IMR-90 (cell line): ENCODE results near the gene COX11. TPM values are rescaled to one million over a fixed set of nuclear protein-coding genes. Genes with fewer than 3 reads are reported as not detected.

ENCODE experiments used
- ATAC-seq: fragments of 200-7000 bp; cut with Tn5 transposase; 2 replicates; pipeline ENCODE4 v1.9.1; 2020; ENCODE audit warnings: low read depth, mild to moderate bottlenecking, moderate library complexity
- BruUV-seq: library from RNA; stranded (reverse); fragments of 400-500 nt; replicated peaks from 2 replicates; lab custom pipeline; 2021; lab: Mats Ljungman, UMichigan
- CTCF ChIA-PET: fragments of 300-600 bp; formaldehyde crosslinking; extraction: SDS; loops from one replicate; lab custom pipeline; 2021; ENCODE audit warnings: antibody characterized with exemption; lab: Yijun Ruan, JAX
- POLR2A ChIA-PET: fragments of 300-600 bp; sonication (Branson Sonifier 250); formaldehyde crosslinking; loops from one replicate; lab custom pipeline; 2022; ENCODE audit warnings: antibody characterized with exemption; ENCODE audit not compliant: unreplicated experiment; lab: Charles Lee
- DNase-seq: peaks from one replicate; pipeline ENCODE4 v3.0.0; 2013
- H2AFZ ChIP-seq: replicated peaks from 2 replicates; pipeline ENCODE3; 2013; ENCODE audit warnings: low read length, mild to moderate bottlenecking; ENCODE audit not compliant: poor library complexity
- H2AK5ac ChIP-seq: 2 replicates; pipeline ENCODE4 v1.6.1; 2013; ENCODE audit warnings: low read depth, low read length, inconsistent platforms
- H2AK9ac ChIP-seq: replicated peaks from 2 replicates; pipeline ENCODE3; 2013; ENCODE audit warnings: mild to moderate bottlenecking, low read depth, low read length, moderate library complexity; ENCODE audit not compliant: poor library complexity
- H2BK120ac ChIP-seq: 2 replicates; pipeline ENCODE4 v1.6.1; 2013; ENCODE audit warnings: low read depth, low read length, inconsistent platforms
- H2BK15ac ChIP-seq: 3 replicates; pipeline ENCODE4 v1.6.1; 2013; ENCODE audit warnings: low read depth, low read length, inconsistent platforms
- H2BK20ac ChIP-seq: 2 replicates; pipeline ENCODE4 v1.6.1; 2013; ENCODE audit warnings: low read depth, mild to moderate bottlenecking, inconsistent platforms, low read length, moderate library complexity
- H2BK5ac ChIP-seq: 2 replicates; pipeline ENCODE4 v1.6.1; 2013; ENCODE audit warnings: mild to moderate bottlenecking, low read depth, low read length, inconsistent platforms; ENCODE audit not compliant: poor library complexity, severe bottlenecking
- H3K14ac ChIP-seq: replicated peaks from 2 replicates; pipeline ENCODE4 v1.6.1; 2013; ENCODE audit warnings: low read depth, low read length, inconsistent platforms
- H3K18ac ChIP-seq: 2 replicates; pipeline ENCODE4 v1.6.1; 2013; ENCODE audit warnings: low read depth, low read length, control low read depth
- H3K23ac ChIP-seq: 2 replicates; pipeline ENCODE4 v1.6.1; 2013; ENCODE audit warnings: low read depth, low read length, inconsistent platforms
- H3K27ac ChIP-seq: 2 replicates; pipeline ENCODE4 v1.5.1; 2013; ENCODE audit warnings: mild to moderate bottlenecking, control low read depth, low read length; ENCODE audit not compliant: insufficient read depth
- H3K27me3 ChIP-seq: 2 replicates; pipeline ENCODE4 v1.6.1; 2013; ENCODE audit warnings: low read length; ENCODE audit not compliant: control insufficient read depth, insufficient read depth
- H3K36me3 ChIP-seq: 2 replicates; pipeline ENCODE4 v1.6.1; 2013; ENCODE audit warnings: low read length, mixed read lengths; ENCODE audit not compliant: control insufficient read depth, insufficient read depth
- H3K4ac ChIP-seq: 2 replicates; pipeline ENCODE4 v1.6.1; 2013; ENCODE audit warnings: low read depth, low read length, inconsistent platforms
- H3K4me1 ChIP-seq: 2 replicates; pipeline ENCODE4 v1.6.1; 2013; ENCODE audit warnings: low read length, mixed read lengths; ENCODE audit not compliant: control insufficient read depth, insufficient read depth
- H3K4me2 ChIP-seq: 2 replicates; pipeline ENCODE4 v1.6.1; 2013; ENCODE audit warnings: low read depth, mild to moderate bottlenecking, control low read depth, low read length, moderate library complexity
- H3K4me3 ChIP-seq: 2 replicates; pipeline ENCODE4 v1.5.1; 2013; ENCODE audit warnings: low read depth, mild to moderate bottlenecking, control low read depth, low read length, moderate library complexity; ENCODE audit not compliant: insufficient read depth
- H3K56ac ChIP-seq: 2 replicates; pipeline ENCODE4 v1.6.1; 2013; ENCODE audit warnings: low read length, inconsistent platforms; ENCODE audit not compliant: insufficient read depth; ENCODE audit errors: extremely low read depth
- H3K79me1 ChIP-seq, 2 experiments: 2 replicates each; pipeline ENCODE4 v1.6.1; 2013; ENCODE audit warnings: low read length in 2 of 2, inconsistent platforms in 1 of 2, low read depth in 1 of 2
- H3K9ac ChIP-seq: 2 replicates; pipeline ENCODE4 v1.6.1; 2013; ENCODE audit warnings: low read depth, low read length, control low read depth
- H3K9me1 ChIP-seq: 2 replicates; pipeline ENCODE4 v1.6.1; 2013; ENCODE audit warnings: low read length, inconsistent platforms; ENCODE audit not compliant: insufficient read depth
- H3K9me3 ChIP-seq: 2 replicates; pipeline ENCODE4 v1.6.1; 2013; ENCODE audit warnings: low read length; ENCODE audit not compliant: control insufficient read depth, insufficient read depth
- H4K20me1 ChIP-seq: 2 replicates; pipeline ENCODE4 v1.6.1; 2013; ENCODE audit warnings: low read length, inconsistent platforms; ENCODE audit not compliant: insufficient read depth
- H4K5ac ChIP-seq: 2 replicates; pipeline ENCODE4 v1.6.1; 2013; ENCODE audit warnings: mild to moderate bottlenecking, low read depth, low read length, control low read depth
- H4K8ac ChIP-seq, 2 experiments: 2 replicates each; pipeline ENCODE4 v1.6.1; 2013; ENCODE audit warnings: low read depth in 2 of 2, low read length in 2 of 2, control low read depth in 1 of 2, inconsistent platforms in 1 of 2
- H4K91ac ChIP-seq: 2 replicates; pipeline ENCODE4 v1.6.1; 2013; ENCODE audit warnings: low read depth, low read length, inconsistent platforms; ENCODE audit not compliant: insufficient read depth
- BHLHE40 ChIP-seq: fragments of 150-350 bp; IDR thresholded peaks from 2 replicates; pipeline ENCODE4 v1.6.1; 2016; ENCODE audit warnings: mild to moderate bottlenecking, low read depth, low read length
- CEBPB ChIP-seq: IDR thresholded peaks from 2 replicates; pipeline ENCODE4 v1.6.1; 2012; ENCODE audit warnings: low read depth, low read length, improper control_type of control experiment
- CHD1 ChIP-seq: IDR thresholded peaks from 2 replicates; pipeline ENCODE4 v1.6.1; 2012; ENCODE audit warnings: low read depth, low read length, improper control_type of control experiment
- FOS ChIP-seq: fragments of 150-350 bp; IDR thresholded peaks from 2 replicates; pipeline ENCODE4 v1.6.1; 2016; ENCODE audit warnings: low read depth, low read length
- MAFK ChIP-seq: IDR thresholded peaks from 2 replicates; pipeline ENCODE4 v1.6.1; 2012; ENCODE audit warnings: low read depth, low read length, improper control_type of control experiment
- MAZ ChIP-seq: IDR thresholded peaks from 2 replicates; pipeline ENCODE4 v1.6.1; 2012; ENCODE audit warnings: low read depth, mild to moderate bottlenecking, low read length, improper control_type of control experiment, moderate library complexity, borderline replicate concordance
- MXI1 ChIP-seq: IDR thresholded peaks from 2 replicates; pipeline ENCODE4 v1.6.1; 2012; ENCODE audit warnings: low read depth, mild to moderate bottlenecking, low read length, moderate library complexity, borderline replicate concordance
- NFE2L2 ChIP-seq: fragments of 150-350 bp; IDR thresholded peaks from 2 replicates; pipeline ENCODE4 v1.6.1; 2016; ENCODE audit warnings: low read depth, mild to moderate bottlenecking, low read length
- POLR2A ChIP-seq: IDR thresholded peaks from 2 replicates; pipeline ENCODE4 v1.6.1; 2012; ENCODE audit warnings: mild to moderate bottlenecking, low read depth, low read length
- RAD21 ChIP-seq: IDR thresholded peaks from 2 replicates; pipeline ENCODE4 v1.6.1; 2012; ENCODE audit warnings: low read length, improper control_type of control experiment
- RCOR1 ChIP-seq: IDR thresholded peaks from 2 replicates; pipeline ENCODE4 v1.6.1; 2012; ENCODE audit warnings: mild to moderate bottlenecking, low read length, improper control_type of control experiment; ENCODE audit not compliant: insufficient replicate concordance
- RFX5 ChIP-seq: IDR thresholded peaks from 2 replicates; pipeline ENCODE4 v1.8.0; 2012; ENCODE audit warnings: low read depth, mild to moderate bottlenecking, low read length, moderate library complexity
- SMC3 ChIP-seq: fragments of 150-350 bp; IDR thresholded peaks from 2 replicates; pipeline ENCODE4 v1.6.1; 2016; ENCODE audit warnings: low read depth, mild to moderate bottlenecking, antibody characterized with exemption, low read length, moderate library complexity
- USF2 ChIP-seq: fragments of 150-350 bp; IDR thresholded peaks from 2 replicates; pipeline ENCODE4 v1.6.1; 2017; ENCODE audit warnings: mild to moderate bottlenecking, antibody characterized with exemption, low read length, low read depth
- dilution Hi-C: fragments of 300-500 bp; cut with HindIII; formaldehyde crosslinking; loops from one replicate; pipeline ENCODE4 v1.14.3; 2018; ENCODE audit warnings: low sequenced_read_pairs; ENCODE audit not compliant: unreplicated experiment
- in situ Hi-C: fragments of 300-500 bp; cut with MboI; formaldehyde crosslinking; loops from 3 replicates; pipeline ENCODE4 v1.14.3; 2019; ENCODE audit warnings: low sequenced_read_pairs, inconsistent platforms, mixed read lengths
- intact Hi-C: fragments of 100-400 bp; cut with micrococcal nuclease; formaldehyde crosslinking; loops from 2 replicates; pipeline ENCODE4 v1.10.0; 2022
- polyA plus RNA-seq, 3 experiments: library from polyadenylated mRNA; depleted of rRNA; stranded (reverse); fragments of >200 nt; gene quantifications; 2 replicates each; pipeline ENCODE4 v1.2.3, GENCODE V29; 2012; ENCODE audit warnings: low replicate concordance in 1 of 3
- total RNA-seq: library from RNA; depleted of rRNA; stranded (reverse); fragments of >200 nt; gene quantifications from 2 replicates; pipeline ENCODE4 v1.2.3, GENCODE V29; 2012
- TF ChIP-seq, protein P1 (sequence below): conservative IDR thresholded peaks from 2 replicates; pipeline ENCODE4 v1.5.1; 2012; ENCODE audit warnings: mild to moderate bottlenecking, low read depth, low read length, improper control_type of control experiment
- TF ChIP-seq, protein P2 (sequence below): fragments of 150-350 bp; IDR thresholded peaks from 2 replicates; pipeline ENCODE4 v1.6.1; 2016; ENCODE audit warnings: low read depth, mild to moderate bottlenecking, low read length, moderate library complexity, borderline replicate concordance

The COX11 gene
- total and polyA plus RNA-seq, 2 of the 4 experiments (the other 2 are of a cell fraction), result 23.6 to 29.4 TPM

DNA sequence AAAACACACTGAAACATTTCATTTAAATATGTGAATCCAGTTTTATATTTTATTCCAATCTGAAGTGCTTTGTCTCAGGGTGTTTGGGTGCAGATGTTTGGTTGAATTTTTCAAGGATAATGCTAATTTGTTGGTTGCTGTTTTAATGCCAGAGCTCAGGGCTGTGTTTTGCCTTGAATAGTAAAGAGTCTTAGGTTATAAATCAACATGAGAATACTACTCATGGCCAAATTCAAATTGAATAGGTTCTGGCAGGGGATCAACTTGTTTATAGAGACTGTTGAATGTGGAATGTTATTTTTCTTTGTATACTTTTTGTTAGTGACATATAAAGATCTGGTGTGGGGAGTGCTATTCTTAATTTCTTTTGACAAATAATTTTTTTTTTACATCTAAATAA lies 49.0 kb downstream of the COX11 start:
- H3K4me3 ChIP-seq, result no peak overlapping the region
- H3K36me3 ChIP-seq, result peaks cover 7% of the 10 kb centered on the region
- H4K8ac ChIP-seq, result no peak overlapping the region
- no peaks in the 10 kb centered on the region for H4K20me1 ChIP-seq
- CTCF ChIA-PET, result interaction anchor here (0.6 kb wide), 1 partner anchor 517 kb away, joined by 4 read pairs; no protein-coding TSS in a partner anchor
- H2AFZ ChIP-seq, result no peak overlapping the region
- in situ Hi-C loops, result no loop called here
- no peak overlapping the region for H2AK5ac ChIP-seq
- no peak overlapping the region for H3K56ac ChIP-seq
- no peak overlapping the region for H2BK5ac ChIP-seq
- no peak overlapping the region for H3K23ac ChIP-seq
- no peak overlapping the region for H4K5ac ChIP-seq
- H2BK20ac ChIP-seq, result no peak overlapping the region
- no peaks in the 10 kb centered on the region for H3K4me1 ChIP-seq
- H2BK120ac ChIP-seq, result no peak overlapping the region
- TF ChIP-seq POLR2A, result no peak
- no peak for TF ChIP-seq NFE2L2
- TF ChIP-seq RFX5, result no peak
- no peak for TF ChIP-seq USF2
- no peak for TF ChIP-seq MXI1
- TF ChIP-seq, protein P1, sequence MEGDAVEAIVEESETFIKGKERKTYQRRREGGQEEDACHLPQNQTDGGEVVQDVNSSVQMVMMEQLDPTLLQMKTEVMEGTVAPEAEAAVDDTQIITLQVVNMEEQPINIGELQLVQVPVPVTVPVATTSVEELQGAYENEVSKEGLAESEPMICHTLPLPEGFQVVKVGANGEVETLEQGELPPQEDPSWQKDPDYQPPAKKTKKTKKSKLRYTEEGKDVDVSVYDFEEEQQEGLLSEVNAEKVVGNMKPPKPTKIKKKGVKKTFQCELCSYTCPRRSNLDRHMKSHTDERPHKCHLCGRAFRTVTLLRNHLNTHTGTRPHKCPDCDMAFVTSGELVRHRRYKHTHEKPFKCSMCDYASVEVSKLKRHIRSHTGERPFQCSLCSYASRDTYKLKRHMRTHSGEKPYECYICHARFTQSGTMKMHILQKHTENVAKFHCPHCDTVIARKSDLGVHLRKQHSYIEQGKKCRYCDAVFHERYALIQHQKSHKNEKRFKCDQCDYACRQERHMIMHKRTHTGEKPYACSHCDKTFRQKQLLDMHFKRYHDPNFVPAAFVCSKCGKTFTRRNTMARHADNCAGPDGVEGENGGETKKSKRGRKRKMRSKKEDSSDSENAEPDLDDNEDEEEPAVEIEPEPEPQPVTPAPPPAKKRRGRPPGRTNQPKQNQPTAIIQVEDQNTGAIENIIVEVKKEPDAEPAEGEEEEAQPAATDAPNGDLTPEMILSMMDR, result no peak
- TF ChIP-seq MAZ, result no peak
- no peak for TF ChIP-seq FOS
- TF ChIP-seq RAD21, result no peak
- TF ChIP-seq RCOR1, result no peak
- TF ChIP-seq CHD1, result no peak
- TF ChIP-seq SMC3, result no peak
- TF ChIP-seq, protein P2, sequence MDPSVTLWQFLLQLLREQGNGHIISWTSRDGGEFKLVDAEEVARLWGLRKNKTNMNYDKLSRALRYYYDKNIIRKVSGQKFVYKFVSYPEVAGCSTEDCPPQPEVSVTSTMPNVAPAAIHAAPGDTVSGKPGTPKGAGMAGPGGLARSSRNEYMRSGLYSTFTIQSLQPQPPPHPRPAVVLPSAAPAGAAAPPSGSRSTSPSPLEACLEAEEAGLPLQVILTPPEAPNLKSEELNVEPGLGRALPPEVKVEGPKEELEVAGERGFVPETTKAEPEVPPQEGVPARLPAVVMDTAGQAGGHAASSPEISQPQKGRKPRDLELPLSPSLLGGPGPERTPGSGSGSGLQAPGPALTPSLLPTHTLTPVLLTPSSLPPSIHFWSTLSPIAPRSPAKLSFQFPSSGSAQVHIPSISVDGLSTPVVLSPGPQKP, result no peak
- TF ChIP-seq MAFK, result no peak
- TF ChIP-seq BHLHE40, result no peak
- TF ChIP-seq CEBPB, result no peak
- no TSS peak for BruUV-seq
- H3K9me3 ChIP-seq, result no peaks in the 10 kb centered on the region
- intact Hi-C loops, result no loop called here
- no peak overlapping the region for H3K27ac ChIP-seq
- H3K14ac ChIP-seq, result no peak overlapping the region
- H2AK9ac ChIP-seq, result no peak overlapping the region
- POLR2A ChIA-PET, result no interaction called here
- no peak for ATAC-seq
- dilution Hi-C loops, result no loop called here
- no peak for DNase-seq
- H3K4ac ChIP-seq, result no peak overlapping the region
- no peak overlapping the region for H3K4me2 ChIP-seq
- H2BK15ac ChIP-seq, result no peak overlapping the region
- H3K79me1 ChIP-seq, result no peaks in the 10 kb centered on the region
- H3K9ac ChIP-seq, result no peak overlapping the region
- no peak overlapping the region for H4K91ac ChIP-seq
- no peaks in the 10 kb centered on the region for H3K27me3 ChIP-seq
- no peak overlapping the region for H3K18ac ChIP-seq
- H3K9me1 ChIP-seq, result no peaks in the 10 kb centered on the region
